GM21786 (cell line): ENCODE data around the gene ANAPC15.

Experiments used
- ATAC-seq: cut with Tn5 transposase; IDR thresholded peaks from one replicate; pipeline ENCODE4 v1.9.1; 2021; ENCODE audit not compliant: unreplicated experiment

The ANAPC15 gene

DNA sequence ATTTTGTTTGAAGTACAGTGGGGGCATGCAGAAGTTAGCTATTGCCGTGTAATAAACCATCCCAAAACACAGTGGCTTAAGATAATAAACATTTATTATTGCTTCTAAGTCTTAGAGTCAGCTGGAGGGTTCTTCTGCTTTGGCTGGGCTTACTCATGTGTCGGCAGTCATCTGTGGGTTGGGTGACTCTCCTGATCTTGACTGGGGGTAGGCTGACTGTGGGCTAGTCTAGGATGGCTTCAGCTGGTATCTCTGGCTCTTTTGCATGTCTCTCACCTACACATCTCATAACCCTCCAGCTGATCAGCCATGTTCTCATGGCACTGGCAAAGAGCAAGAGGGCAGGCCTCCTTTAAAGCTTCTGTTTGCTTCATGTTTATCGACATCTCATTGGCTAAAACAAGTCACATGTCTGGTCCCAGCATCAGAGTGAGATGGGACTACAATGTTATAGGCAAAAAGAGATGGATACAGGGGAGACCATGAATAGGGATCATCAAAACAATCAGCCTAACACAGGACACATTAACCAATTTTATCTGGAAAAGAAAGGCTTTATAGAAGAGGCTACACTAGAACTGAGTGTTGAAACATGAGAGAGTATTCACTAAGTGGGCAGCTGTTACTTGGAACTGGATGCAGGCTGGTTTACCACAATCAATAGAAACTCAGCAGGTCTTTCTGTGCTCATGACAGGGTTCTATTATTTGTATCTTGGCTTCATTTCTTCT lies 26.7 kb downstream of the ANAPC15 start:
- no peak for ATAC-seq

DNA sequence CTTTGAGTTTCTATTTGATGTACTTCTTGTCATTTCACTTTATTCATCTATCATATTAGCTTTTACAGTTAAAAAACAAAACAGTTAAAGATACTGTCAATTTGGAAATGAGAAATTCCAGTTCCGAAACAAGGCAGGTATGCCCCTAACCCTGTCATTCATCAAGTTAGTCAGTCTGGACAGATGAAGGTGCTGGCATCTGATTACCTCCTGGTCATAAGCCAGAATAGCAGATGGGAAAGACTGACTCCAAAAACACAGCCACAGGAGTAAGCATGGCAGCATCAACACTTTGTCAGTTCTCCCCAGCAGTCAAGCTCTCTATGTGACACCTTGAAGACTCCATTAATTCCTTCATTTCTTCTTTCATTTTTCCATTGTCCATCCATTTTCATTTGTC lies 27.5 kb downstream of the ANAPC15 start:
- ATAC-seq = no peak

DNA sequence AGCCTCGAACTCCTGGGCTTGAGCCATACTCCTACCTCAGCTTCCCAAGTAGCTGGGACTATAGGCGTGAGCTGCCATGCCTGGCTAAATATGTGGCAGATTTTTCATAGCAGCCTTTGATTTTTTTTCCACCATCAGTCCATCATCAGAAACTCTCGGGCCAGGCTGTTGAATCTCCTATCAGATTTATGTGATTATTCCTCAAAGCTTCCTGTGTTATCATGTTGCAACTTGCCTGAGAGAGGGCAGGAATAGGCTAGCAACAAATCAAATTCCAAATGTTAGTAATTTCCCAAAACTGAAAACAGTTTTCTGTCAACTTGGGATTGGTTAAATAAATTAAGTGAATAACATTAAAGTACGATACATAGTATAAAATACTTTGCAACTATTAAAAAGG lies 28.4 kb downstream of the ANAPC15 start:
- no peak for ATAC-seq

DNA sequence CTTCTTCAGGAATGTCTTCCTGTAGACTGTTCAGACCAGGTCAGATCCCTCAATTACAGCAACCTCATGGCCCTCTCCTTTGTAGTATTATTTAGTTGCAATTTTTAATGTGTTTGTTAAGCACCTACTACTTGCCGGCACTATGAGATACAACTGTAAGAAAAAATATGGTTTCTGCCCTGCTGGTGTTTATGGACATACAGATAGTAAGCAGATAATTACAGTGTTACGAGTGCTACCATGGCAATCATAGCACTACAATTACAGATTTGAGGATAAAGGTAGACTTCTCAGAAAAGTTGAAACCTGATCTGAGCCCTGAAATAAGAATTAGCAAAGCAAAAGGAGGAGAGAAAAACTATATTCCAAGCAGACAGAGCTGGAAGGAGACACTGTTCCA lies 29.1 kb downstream of the ANAPC15 start:
- no peak for ATAC-seq

DNA sequence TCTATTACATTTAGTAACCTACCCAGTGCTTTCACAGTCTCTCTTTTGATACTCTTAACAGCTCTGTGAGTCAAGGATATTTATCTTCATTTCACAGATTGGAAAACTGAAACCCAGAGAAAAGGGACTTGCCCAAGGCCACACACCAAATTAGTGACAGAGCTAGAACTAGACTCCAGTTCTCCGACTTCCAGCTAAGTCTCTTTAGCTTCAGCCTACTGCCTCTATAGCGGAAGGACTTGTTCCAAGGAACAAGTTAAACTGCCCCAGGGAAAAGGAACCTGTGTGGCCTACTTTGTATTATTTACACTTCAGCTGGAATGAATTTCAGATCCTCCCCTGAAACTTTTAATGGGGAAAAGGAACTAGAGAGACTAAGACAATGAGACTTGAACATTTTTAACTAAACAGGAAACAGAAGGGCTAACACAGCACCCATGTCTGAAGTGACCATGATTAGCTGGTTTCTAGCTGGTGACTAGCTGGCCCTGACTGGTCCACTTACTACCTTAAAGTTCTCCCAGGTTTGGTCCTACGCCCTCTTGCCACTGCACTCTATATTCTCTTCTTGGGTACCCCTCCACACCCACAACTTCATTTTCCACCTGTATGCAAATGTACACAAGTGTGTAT lies 30.6 kb downstream of the ANAPC15 start:
- no peak for ATAC-seq

DNA sequence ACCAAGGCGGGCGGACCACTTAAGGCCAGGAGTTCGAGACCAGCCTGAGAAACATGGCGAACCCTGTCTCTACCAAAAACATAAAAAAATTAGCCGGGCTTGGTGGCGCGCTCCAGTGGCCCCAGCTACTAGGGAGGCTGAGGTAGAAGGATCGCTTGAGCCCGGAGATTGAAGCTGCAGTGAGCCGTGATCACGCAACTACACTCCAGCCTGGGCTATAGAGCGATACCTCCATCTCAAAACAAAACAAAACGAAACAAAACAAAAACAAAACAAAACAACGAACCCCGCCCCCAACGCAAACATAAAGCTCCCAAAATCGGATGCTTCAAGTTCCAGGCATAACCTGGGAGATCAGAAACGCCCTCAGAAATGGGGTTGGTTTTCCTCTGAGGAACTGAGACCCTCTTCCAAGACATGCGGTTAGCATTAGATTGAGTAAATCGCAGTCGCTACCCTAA lies 31.3 kb downstream of the ANAPC15 start:
- no peak for ATAC-seq

DNA sequence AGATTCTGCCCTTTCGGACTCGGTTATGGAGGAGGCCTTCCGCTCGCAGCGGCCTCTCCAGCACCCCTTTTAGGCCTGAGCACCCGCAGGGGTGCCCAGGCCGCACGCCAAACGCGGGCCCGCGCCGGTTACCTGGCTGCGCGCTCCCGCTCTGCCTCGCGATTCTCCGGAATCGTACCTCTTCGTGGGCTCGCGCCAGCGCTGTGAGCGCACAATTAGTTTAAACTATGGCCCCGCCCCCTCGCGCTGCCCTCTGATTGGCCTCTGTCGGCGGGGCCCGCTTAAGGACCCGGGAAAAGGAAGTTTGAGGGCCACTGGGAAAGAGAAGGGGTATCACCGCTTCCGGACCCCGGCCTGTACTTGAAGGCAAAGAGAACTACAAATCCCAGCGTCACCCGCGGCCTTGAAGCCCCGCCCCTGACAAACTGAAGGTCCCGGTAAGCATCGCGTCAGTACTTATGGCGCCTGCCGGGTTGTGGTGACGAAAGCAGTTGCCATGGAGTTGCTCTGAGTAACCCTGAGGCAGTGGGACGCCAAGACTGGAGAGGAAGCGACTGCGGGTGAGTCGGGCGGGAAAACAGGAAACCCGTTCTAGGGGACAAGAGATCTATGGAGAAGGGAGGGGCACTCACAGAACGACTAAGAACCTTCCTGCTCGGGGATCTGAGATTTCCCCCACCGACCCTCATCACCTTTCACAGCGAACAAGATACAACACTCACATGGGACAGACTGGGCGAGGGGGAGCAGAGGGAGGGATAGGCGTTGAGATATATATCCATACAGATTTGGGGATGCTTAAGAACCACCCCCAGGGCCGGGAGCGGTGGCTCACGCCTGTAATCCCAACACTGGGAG lies 31.9 kb downstream of the ANAPC15 start, which contains the start of the genes LRRC51 and NUMA1:
TSS of gene LRRC51 (plus strand) at position 525 of the 858 bp plus-strand sequence. CDS start 8,234 bp downstream, outside the sequence.
TSS of gene NUMA1 (minus strand) at position 217 of the 858 bp plus-strand sequence. CDS start 44,599 bp downstream, outside the sequence.
- peak; percentile 98 for ATAC-seq

DNA sequence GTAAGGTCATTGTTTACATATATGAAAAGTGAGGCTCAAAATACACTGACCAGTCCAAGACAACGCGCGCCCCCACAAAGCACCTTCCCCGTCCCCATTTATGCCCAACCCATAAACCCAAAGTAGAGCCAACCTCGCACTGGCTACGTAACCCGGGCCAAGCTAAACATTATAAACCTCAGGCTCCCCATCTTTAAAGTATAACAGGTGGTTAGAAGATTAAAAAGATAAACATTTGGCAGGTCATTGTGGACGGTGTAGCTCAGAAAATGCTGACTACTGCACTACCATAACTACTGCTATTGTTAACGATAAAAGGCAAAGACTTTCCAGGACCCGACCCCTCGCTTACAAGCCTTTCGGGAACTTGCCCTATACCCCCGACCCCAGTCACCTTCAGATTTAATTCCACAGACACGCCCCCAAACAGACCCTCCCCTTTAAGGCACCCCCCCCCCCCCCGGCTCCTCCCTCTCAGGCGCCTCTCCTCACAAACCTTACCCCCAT lies 32.6 kb downstream of the ANAPC15 start:
- ATAC-seq = no peak

DNA sequence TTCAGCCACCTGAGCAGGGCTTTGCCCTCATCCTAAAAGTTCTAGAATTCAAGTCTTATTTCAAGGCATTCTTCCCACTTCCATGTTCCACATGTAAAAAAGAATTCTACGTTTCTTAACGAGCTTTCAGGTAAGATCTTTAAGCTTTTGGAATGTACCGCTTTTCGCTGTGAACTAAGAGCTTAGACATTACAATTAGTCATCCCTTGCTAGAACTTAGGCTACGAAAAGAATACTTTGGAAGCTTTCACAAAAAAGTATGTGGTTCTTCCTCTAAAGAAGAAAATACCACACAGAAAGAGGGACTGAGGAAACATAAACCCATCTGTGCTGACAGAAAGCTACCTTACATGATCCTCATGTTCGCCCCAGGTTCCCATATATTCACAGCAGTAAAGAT lies 34.0 kb downstream of the ANAPC15 start:
- ATAC-seq = no peak

DNA sequence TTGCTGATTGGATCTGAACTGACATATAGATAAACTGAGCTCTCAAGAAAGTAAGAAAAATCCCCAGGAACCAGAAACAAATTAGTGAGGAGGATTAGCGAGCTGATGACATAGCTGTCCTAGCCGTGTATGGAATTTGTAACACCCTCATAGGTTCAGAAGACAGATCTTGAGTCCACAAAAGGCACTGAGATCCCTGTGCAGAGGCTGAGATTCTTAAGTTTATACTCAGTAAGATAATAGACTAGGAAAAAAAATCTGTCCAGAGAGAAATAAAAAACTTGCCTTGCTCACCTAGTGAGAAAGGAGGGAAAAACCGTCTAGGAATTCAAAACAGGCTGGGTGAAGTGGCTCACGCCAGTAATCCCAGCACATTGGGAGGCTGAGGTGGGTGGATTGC lies 36.7 kb downstream of the ANAPC15 start:
- ATAC-seq = no peak

DNA sequence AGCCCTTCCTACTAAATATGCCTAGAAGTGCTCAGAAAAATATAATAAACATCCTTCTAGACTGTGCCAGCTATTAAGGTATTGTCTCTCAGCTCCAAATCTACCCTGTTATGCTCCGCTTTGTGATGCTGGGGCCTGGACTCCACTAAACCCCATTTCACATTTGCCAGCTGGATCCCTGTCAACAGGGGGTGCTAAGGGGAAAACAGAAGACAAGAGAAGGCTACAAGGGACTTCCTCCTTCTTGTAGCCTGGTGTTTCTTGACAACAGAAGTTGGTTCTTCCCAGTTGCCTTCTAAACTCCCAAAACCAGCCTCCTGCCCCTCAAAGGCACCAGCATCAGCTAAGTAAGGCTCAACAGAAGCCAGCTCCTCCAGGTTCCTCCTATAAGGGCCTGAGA lies 37.4 kb downstream of the ANAPC15 start:
- ATAC-seq = no peak

DNA sequence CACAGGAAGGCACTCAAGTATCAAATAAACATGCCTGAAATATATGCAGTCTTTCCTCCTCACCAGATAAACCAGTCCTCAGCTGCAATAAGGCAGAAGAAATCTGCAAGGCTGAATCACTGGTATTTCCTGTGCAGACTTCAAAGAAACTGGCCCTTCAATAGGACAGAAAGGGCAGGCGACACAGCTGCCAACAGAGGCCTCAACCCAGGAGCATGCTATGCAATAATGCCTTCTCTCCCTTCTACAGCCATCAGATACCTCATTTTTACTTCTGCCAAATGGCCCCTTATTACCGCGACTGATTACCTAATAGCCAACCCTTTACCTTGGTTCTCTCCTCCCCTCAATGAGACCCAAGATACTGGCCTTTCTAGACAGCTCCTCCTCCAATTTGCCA lies 40.1 kb downstream of the ANAPC15 start:
- ATAC-seq = no peak

DNA sequence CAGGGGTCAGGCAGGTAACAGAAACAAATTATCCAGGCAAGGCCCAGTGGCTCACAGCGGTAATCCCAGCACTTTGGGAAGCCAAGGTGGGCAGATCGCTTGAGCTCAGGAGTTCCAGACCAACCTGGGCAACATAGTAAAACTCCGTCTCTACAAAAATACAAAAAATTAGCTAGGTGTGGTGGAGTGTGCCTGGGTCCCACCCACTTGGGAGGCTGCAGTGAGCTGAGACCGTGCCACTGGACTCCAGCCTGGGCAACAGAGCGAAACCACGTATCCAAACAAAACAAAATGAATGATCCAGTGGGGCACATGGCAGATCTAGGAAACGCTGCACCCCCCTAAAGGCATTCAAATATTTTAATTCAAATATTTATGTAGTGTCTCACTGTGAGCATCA lies 42.0 kb downstream of the ANAPC15 start:
- no peak for ATAC-seq

DNA sequence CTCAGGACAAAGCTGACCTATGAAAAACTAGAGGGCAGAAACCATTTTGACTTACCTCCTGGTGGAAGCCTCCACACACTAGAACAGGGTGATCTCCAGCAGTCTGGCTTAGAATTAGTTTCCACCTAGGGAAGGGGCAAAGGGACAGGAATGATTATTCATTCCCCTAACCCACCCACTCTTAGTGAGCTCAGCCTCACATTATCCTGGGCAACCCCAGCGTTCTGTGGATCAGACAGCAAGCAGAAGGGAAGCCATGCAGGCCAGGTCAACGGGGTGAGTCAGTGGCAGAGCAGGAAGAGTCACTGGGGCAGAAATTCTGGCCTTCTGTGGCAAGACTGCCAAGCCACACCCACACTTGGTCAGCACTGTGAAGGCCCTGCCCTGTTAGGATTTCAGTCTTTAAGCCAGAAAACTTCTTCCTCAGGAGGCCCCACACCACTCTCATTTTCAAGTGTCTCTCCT lies 42.7 kb downstream of the ANAPC15 start:
- no peak for ATAC-seq

DNA sequence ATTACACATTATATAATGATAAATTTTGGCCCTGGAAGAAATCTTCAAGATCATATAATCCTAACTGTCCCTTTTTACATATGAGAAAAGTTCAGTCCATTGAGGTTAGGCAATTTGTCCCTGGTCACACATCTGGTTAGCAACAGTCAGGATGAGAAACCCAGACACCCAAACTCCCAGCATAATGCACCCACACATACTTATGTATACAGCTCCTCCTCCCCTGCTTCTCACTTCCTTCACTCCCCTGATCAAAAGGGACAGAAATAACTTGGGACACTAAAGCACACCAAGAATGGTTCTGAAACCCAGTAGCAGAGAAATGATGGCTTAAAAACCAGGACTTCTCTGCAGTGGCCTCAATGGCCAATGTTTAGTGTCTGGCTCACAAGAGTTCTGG lies 43.3 kb downstream of the ANAPC15 start:
- no peak for ATAC-seq

DNA sequence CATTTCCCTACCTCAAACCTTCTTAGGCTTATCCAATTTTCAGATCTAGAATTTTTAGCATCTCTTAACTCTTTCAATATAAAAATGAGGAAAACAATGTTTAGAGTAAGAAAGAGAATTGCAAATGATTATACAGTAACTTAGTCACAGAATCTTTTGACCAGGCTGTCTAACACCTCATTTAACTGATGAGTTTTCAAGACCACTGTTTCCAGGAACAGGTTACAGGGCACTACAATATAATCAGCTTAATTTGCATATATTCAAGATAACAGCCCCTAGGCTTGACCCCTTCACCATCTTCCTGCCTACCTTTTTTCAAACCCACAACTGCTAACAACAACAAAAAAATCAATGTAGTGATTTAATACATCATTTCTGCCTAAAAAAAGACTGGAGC lies 44.8 kb downstream of the ANAPC15 start:
- ATAC-seq = no peak

DNA sequence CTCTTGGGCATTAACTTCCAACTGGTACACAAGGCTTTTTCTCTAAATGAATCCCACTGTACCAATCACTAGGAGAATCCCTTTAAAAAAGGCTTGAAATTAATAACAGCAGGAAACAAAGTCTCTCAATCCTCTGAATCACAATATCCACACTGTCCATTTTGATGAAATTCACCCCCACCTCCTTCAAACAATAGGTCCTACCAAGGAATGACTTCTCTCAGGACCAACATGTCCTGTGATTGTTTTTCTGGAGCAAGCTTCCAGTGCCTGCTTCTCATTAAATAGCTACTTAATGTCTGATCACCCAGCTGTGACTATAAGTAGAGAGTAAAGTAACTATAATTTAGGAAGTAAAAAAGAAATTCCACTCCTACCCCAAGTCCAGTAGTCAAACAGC lies 45.2 kb downstream of the ANAPC15 start:
- no peak for ATAC-seq

DNA sequence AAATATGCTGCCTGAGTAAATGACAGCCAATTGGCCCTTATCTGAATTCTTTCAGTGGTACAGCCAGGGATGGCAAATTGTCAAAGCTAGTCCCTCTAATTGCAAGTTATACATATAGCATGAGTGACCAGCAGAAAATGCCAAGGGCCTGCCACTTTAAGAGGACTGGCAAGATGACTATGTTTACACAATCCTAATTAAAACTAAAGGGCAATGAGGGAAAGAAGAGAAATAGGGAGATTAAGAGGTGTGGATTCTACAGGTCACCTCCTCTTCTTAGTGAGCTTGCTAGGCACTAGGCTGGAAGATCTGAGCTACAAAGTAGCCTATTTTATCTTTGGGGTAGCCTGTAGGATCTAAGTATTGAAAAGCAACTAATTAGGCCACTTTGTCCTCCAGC lies 45.6 kb downstream of the ANAPC15 start:
- no peak for ATAC-seq

DNA sequence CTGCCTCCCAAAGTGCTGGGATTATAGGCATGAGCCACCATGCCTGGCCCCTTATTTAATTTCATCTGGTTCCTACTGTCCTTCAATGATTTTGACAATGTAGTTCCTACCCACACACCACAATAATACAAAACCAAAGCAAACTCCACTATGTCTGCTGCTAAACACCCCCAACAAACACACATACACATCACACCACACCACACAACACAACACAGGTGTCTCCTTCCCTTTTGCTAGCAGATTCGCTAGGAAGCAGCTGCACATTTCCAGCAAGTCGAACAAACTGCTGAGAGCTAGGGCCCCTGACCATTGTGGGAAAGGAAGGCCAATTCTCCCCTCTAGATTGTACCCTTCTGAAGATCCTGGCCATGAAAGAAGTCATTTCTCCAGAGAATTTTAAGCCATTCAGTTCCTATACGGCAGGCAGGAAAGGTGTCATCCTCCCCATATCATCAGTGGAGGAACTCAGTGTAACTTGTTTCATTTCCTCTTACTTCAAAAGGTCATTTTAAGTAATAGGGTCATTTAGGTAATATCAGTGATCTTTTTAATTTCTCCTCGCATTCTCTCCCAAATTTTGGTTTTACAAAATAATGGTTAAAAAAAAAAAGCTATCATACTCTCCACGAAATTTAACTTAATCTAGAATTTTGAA lies 50.6 kb downstream of the ANAPC15 start:
- no peak for ATAC-seq
